HepG2 (cell line): ENCODE measurements around the gene HYDIN. TPM values are rescaled to one million over a fixed set of nuclear protein-coding genes. Genes with fewer than 3 reads are reported as not detected.

Source experiments
- ARNT2 ChIP-seq: sonication (generic); formaldehyde crosslinking; IDR thresholded peaks from 2 replicates; pipeline ENCODE4 v1.8.0; 2022; ENCODE audit warnings: mild to moderate bottlenecking, low read depth, missing genetic modification reagents, moderate library complexity
- ELF4 ChIP-seq: sonication (generic); formaldehyde crosslinking; IDR thresholded peaks from 2 replicates; pipeline ENCODE4 v1.5.0; 2020; ENCODE audit warnings: missing genetic modification reagents, mild to moderate bottlenecking, moderate library complexity, borderline replicate concordance
- GTF2F1 ChIP-seq: fragments of 150-350 bp; IDR thresholded peaks from 2 replicates; pipeline ENCODE4 v1.6.1; 2014; ENCODE audit warnings: low read length
- NR1H2 ChIP-seq: sonication (generic); formaldehyde crosslinking; IDR thresholded peaks from 2 replicates; pipeline ENCODE4 v1.8.1; 2022; ENCODE audit warnings: low read depth, missing genetic modification reagents, borderline replicate concordance
- WIZ ChIP-seq: sonication (generic); formaldehyde crosslinking; IDR thresholded peaks from 2 replicates; pipeline ENCODE4 v1.5.1; 2020; ENCODE audit warnings: mild to moderate bottlenecking, missing genetic modification reagents
- ZBTB3 ChIP-seq: sonication (generic); formaldehyde crosslinking; IDR thresholded peaks from 2 replicates; pipeline ENCODE4 v1.4.0; 2020; ENCODE audit warnings: low read depth, mild to moderate bottlenecking, moderate library complexity, missing genetic modification reagents, borderline replicate concordance
- ZNF160 ChIP-seq: sonication (generic); formaldehyde crosslinking; IDR thresholded peaks from 2 replicates; pipeline ENCODE4 v1.8.0; 2022; ENCODE audit warnings: mild to moderate bottlenecking, inconsistent platforms, missing genetic modification reagents
- ZNF337 ChIP-seq: sonication (generic); formaldehyde crosslinking; IDR thresholded peaks from 2 replicates; pipeline ENCODE4 v1.5.1; 2020; ENCODE audit warnings: missing genetic modification reagents, low read depth, mild to moderate bottlenecking, borderline replicate concordance
- polyA plus RNA-seq, 8 experiments: library from polyadenylated mRNA; depleted of rRNA in 3 of 8; stranded (reverse) in 7 of 8; unstranded in 1 of 8; fragments of >200 nt; fragmentation: Illumina TruSeq in 4 of 8; extraction: Trizol in 4 of 8; gene quantifications; 2 replicates each; pipeline versions ENCODE4 v1.2.1 to v1.2.3, GENCODE V29; 2011 to 2016; ENCODE audit warnings: low read depth in 4 of 8, missing spikeins in 1 of 8, mixed read lengths in 1 of 8; ENCODE audit not compliant: insufficient read depth in 1 of 8
- total RNA-seq, 5 experiments: library from RNA; depleted of rRNA; stranded (reverse); fragments of >200 nt; fragmentation: Illumina TruSeq; extraction: Trizol; gene quantifications; 2 replicates each; pipeline ENCODE4 v1.2.3, GENCODE V29; 2016; ENCODE audit warnings: low read depth in 1 of 5
- TF ChIP-seq, protein P1 (sequence below): sonication (generic); formaldehyde crosslinking; IDR thresholded peaks from 2 replicates; pipeline ENCODE4 v1.5.0; 2020; ENCODE audit warnings: missing genetic modification reagents
- TF ChIP-seq, protein P2 (sequence below): sonication (generic); formaldehyde crosslinking; IDR thresholded peaks from 2 replicates; pipeline ENCODE4 v1.5.1; 2020; ENCODE audit warnings: mild to moderate bottlenecking, missing genetic modification reagents, moderate library complexity
- TF ChIP-seq, protein P3 (sequence below): sonication (generic); formaldehyde crosslinking; IDR thresholded peaks from 2 replicates; pipeline ENCODE4 v1.4.0; 2020; ENCODE audit warnings: mild to moderate bottlenecking, missing genetic modification reagents
- TF ChIP-seq, protein P4 (sequence below): sonication (generic); formaldehyde crosslinking; IDR thresholded peaks from 2 replicates; pipeline ENCODE4 v1.4.0; 2020; ENCODE audit warnings: missing genetic modification reagents, mild to moderate bottlenecking, borderline replicate concordance
- TF ChIP-seq, protein P5 (sequence below): sonication (generic); formaldehyde crosslinking; IDR thresholded peaks from 2 replicates; pipeline ENCODE4 v1.8.1; 2022; ENCODE audit warnings: low read depth, mild to moderate bottlenecking, missing genetic modification reagents

The HYDIN gene
- total and polyA plus RNA-seq, 2 of the 13 experiments (the other 11 are each of a cell fraction or from before 2014, with no cell fraction given), result not detected

DNA sequence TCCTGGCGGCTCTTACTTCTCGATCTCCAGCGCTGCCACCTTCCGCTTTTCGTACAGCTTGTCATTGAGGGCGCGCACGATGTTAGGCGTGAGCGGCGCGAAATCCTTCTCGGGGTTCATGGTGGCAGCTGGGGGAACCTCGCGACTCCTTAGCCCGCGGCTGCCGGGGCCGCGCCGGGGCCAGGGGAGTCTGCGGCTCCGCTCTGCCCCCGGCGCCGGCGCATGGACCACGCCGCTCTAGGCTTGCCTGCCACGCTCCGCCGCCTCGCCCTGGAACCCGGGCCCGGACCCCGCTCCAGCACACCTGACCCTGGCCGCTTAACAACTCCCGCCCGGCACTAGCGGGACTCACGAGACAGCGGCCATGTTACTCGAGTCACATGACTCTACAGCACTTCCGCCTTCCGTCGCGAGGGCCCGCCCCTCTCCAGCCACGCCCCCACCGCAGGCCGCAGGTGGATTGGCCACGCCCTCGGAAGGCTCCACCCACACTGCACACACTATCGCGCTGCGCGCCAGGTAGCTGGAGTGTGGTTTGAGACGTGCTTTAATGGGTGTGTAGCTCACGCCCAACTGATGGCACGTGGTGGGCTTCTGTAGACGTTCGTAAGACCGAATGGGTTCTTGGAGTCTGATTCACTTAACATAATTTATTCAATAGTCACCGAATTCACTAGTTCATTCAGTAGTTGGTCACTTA is 429.6 kb downstream of the HYDIN start, which contains the start of gene VAC14 (continued):
- TF ChIP-seq, protein P1, sequence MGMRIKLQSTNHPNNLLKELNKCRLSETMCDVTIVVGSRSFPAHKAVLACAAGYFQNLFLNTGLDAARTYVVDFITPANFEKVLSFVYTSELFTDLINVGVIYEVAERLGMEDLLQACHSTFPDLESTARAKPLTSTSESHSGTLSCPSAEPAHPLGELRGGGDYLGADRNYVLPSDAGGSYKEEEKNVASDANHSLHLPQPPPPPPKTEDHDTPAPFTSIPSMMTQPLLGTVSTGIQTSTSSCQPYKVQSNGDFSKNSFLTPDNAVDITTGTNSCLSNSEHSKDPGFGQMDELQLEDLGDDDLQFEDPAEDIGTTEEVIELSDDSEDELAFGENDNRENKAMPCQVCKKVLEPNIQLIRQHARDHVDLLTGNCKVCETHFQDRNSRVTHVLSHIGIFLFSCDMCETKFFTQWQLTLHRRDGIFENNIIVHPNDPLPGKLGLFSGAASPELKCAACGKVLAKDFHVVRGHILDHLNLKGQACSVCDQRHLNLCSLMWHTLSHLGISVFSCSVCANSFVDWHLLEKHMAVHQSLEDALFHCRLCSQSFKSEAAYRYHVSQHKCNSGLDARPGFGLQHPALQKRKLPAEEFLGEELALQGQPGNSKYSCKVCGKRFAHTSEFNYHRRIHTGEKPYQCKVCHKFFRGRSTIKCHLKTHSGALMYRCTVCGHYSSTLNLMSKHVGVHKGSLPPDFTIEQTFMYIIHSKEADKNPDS, result peak; percentile 69; the same call in 1 of the 2 replicates
- TF ChIP-seq GTF2F1 (0 out of 2 replicates have a peak, but pooled peaks have one; percentile 82), ZNF337 (CRISPR knock-in tag) (no peak), ZNF160 (CRISPR knock-in tag) (0 out of 2 replicates have a peak, but pooled peaks have one; percentile 19), ARNT2 (CRISPR knock-in tag) (peak; percentile 42; the same call in 1 of the 2 replicates), WIZ (CRISPR knock-in tag) (peak; percentile 50; the same call in 1 of the 2 replicates), ZBTB3 (CRISPR knock-in tag) (no peak), ELF4 (no peak; the same call in 1 of the 2 replicates), NR1H2 (CRISPR knock-in tag) (no peak)
- TF ChIP-seq, protein P2, sequence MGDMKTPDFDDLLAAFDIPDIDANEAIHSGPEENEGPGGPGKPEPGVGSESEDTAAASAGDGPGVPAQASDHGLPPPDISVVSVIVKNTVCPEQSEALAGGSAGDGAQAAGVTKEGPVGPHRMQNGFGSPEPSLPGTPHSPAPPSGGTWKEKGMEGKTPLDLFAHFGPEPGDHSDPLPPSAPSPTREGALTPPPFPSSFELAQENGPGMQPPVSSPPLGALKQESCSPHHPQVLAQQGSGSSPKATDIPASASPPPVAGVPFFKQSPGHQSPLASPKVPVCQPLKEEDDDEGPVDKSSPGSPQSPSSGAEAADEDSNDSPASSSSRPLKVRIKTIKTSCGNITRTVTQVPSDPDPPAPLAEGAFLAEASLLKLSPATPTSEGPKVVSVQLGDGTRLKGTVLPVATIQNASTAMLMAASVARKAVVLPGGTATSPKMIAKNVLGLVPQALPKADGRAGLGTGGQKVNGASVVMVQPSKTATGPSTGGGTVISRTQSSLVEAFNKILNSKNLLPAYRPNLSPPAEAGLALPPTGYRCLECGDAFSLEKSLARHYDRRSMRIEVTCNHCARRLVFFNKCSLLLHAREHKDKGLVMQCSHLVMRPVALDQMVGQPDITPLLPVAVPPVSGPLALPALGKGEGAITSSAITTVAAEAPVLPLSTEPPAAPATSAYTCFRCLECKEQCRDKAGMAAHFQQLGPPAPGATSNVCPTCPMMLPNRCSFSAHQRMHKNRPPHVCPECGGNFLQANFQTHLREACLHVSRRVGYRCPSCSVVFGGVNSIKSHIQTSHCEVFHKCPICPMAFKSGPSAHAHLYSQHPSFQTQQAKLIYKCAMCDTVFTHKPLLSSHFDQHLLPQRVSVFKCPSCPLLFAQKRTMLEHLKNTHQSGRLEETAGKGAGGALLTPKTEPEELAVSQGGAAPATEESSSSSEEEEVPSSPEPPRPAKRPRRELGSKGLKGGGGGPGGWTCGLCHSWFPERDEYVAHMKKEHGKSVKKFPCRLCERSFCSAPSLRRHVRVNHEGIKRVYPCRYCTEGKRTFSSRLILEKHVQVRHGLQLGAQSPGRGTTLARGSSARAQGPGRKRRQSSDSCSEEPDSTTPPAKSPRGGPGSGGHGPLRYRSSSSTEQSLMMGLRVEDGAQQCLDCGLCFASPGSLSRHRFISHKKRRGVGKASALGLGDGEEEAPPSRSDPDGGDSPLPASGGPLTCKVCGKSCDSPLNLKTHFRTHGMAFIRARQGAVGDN (CRISPR knock-in tag), result peak; percentile 92
- TF ChIP-seq, protein P3, sequence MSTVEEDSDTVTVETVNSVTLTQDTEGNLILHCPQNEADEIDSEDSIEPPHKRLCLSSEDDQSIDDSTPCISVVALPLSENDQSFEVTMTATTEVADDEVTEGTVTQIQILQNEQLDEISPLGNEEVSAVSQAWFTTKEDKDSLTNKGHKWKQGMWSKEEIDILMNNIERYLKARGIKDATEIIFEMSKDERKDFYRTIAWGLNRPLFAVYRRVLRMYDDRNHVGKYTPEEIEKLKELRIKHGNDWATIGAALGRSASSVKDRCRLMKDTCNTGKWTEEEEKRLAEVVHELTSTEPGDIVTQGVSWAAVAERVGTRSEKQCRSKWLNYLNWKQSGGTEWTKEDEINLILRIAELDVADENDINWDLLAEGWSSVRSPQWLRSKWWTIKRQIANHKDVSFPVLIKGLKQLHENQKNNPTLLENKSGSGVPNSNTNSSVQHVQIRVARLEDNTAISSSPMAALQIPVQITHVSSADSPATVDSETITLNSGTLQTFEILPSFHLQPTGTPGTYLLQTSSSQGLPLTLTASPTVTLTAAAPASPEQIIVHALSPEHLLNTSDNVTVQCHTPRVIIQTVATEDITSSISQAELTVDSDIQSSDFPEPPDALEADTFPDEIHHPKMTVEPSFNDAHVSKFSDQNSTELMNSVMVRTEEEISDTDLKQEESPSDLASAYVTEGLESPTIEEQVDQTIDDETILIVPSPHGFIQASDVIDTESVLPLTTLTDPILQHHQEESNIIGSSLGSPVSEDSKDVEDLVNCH (CRISPR knock-in tag), result no peak
- TF ChIP-seq, protein P4, sequence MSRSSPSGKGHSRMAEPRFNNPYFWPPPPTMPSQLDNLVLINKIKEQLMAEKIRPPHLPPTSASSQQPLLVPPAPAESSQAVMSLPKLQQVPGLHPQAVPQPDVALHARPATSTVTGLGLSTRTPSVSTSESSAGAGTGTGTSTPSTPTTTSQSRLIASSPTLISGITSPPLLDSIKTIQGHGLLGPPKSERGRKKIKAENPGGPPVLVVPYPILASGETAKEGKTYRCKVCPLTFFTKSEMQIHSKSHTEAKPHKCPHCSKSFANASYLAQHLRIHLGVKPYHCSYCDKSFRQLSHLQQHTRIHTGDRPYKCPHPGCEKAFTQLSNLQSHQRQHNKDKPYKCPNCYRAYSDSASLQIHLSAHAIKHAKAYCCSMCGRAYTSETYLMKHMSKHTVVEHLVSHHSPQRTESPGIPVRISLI (CRISPR knock-in tag), result no peak
- TF ChIP-seq, protein P5, sequence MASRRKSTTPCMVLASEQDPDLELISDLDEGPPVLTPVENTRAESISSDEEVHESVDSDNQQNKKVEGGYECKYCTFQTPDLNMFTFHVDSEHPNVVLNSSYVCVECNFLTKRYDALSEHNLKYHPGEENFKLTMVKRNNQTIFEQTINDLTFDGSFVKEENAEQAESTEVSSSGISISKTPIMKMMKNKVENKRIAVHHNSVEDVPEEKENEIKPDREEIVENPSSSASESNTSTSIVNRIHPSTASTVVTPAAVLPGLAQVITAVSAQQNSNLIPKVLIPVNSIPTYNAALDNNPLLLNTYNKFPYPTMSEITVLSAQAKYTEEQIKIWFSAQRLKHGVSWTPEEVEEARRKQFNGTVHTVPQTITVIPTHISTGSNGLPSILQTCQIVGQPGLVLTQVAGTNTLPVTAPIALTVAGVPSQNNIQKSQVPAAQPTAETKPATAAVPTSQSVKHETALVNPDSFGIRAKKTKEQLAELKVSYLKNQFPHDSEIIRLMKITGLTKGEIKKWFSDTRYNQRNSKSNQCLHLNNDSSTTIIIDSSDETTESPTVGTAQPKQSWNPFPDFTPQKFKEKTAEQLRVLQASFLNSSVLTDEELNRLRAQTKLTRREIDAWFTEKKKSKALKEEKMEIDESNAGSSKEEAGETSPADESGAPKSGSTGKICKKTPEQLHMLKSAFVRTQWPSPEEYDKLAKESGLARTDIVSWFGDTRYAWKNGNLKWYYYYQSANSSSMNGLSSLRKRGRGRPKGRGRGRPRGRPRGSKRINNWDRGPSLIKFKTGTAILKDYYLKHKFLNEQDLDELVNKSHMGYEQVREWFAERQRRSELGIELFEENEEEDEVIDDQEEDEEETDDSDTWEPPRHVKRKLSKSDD (CRISPR knock-in tag), result no peak
